Stimulated activated CD4-positive, alpha-beta T cell treated with anti-CD3 and anti-CD28 coated beads, Interleukin-2, amount 100 ng/mL, for 48 hours (primary cell): Measurements from ENCODE around the gene ECM1.

ENCODE experiments used
- DNase-seq, 2 donors: peaks; one replicate each; pipeline ENCODE4 v3.0.0-alpha.2; 2020

Gene ECM1

DNA sequence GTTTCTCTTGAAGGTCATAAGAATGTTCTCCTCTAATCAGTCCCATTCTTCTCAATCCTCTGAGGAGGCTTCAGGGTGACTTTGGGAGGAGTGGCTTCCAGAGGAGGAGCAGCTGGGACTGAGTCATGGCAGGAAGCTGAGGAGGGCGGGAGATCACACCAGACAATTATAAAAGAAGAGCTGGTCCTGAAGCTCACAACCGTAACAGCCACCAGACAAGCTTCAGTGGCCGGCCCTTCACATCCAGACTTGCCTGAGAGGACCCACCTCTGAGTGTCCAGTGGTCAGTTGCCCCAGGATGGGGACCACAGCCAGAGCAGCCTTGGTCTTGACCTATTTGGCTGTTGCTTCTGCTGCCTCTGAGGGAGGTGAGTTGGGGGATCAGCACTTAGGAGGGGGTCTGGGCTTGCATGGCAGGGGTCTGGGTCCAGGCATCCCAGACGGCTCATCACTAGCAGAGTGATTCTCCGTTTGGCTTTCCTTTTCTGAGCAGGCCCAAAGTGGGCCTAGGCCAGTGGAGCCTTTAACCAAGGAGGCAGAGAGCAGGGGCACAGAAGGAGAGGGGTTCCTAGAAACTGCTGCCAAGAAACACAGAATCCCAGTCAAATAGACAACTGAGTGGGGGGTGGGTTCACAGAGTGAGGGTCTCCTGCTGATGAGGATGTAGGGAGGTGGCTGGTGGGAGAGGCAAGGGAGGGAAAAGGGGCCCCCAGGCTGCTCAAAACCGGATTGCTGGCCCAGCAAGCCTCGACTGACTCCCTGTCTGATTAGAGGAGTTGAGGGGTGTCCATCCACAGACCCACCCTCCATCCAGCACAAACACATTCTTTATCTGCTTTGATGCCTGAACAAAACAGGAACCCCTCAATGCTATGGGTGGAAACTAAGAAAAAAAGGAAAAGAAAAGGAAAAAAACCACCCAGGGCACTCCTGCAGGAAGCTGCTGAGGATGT lies at the start of gene ECM1:
Gene ECM1, plus strand, starts transcription at position 198 of the 953 bp plus-strand sequence. Its CDS starts 101 bp downstream, at position 299.
- DNase-seq: no peak

DNA sequence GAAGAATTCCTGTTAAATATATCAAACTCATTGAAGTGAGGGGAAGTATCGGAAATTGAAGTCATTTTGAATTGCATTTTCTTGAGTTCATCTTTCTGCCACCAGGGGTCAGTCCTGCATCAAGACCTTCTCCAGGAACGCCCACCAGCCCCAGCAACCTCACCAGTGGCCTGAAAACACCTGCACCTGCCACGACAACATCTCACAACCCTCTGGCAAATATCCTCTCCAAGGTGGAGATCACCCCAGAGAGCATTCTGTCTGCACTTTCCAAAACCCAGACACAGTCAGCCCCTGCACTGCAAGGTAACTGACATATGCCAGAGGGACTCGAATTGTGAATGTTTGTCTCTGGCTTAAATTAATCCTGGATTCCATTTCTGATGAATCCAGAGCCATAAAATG lies 43.5 kb upstream of the ECM1 start:
- DNase-seq: peak; percentile 69 to 73

GRCh38 chr1:150466964-150467363 lies 40.9 kb upstream of the ECM1 start:
- no peak for DNase-seq

DNA sequence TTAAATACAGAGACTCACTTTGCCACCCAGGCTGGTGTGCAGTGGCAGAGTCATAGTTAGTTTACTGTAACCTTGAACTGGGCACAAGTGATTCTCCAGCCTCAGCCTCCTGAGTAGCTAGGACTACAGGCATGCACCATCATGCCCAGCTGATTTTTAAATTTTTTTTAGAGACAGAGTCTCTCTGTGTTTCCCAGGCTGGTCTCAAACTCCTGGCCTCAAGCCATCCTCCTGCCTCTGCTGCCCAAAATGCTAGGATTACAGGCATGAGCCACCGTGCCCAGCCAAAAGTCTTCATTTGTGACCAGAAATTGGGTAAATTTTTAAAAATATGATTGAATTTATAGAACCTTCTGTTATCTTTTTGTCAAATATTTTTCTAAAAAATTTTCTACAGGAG lies 38.6 kb upstream of the ECM1 start:
- no peak for DNase-seq

DNA sequence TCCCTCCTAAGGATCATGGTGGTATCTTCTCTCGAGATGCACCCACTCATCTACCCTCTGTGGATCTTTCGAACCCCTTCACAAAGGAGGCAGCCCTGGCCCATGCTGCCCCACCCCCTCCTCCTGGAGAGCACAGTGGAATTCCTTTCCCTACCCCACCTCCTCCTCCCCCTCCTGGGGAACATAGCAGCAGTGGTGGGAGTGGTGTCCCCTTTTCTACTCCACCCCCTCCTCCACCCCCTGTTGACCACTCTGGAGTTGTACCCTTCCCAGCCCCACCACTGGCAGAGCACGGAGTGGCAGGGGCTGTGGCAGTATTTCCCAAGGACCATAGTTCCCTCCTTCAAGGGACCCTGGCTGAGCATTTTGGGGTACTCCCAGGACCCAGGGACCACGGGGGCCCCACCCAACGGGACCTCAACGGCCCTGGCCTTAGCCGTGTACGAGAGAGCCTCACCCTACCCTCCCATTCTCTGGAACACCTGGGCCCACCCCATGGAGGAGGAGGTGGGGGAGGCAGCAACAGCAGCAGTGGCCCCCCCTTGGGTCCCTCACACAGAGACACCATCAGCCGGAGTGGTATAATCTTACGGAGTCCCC lies 35.2 kb upstream of the ECM1 start:
- DNase-seq: no peak

- no peak for DNase-seq
These were observed 34.2 kb upstream of the ECM1 start for GRCh38 chr1:150473659-150474058.

- DNase-seq: no peak
These were observed 33.0 kb upstream of the ECM1 start for GRCh38 chr1:150474869-150475268.

GRCh38 chr1:150476754-150477153 lies 31.2 kb upstream of the ECM1 start:
- DNase-seq: no peak

DNA sequence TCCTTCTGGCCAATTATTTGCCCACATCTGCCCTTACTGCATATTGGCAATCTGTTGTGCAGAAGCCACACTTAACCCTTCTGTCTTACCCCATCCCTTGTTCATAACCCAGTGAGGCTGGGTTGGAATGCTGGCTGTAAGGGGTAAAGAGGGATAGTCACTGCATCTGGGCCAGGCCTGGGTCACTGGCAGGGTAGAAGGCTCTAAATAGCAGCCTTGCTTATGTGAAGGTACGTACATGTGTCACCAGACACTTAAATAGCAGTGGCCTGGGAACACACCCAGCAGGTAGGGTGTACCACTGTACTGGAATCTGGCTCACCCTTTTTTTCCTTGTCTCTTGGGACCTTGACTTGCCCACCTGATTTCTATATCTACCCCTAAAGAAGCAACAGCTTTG lies 30.6 kb upstream of the ECM1 start:
- no peak for DNase-seq

- DNase-seq: no peak
These were observed 30.2 kb upstream of the ECM1 start for GRCh38 chr1:150477733-150478132.

GRCh38 chr1:150479370-150479769 lies 28.5 kb upstream of the ECM1 start:
- no peak for DNase-seq

DNA sequence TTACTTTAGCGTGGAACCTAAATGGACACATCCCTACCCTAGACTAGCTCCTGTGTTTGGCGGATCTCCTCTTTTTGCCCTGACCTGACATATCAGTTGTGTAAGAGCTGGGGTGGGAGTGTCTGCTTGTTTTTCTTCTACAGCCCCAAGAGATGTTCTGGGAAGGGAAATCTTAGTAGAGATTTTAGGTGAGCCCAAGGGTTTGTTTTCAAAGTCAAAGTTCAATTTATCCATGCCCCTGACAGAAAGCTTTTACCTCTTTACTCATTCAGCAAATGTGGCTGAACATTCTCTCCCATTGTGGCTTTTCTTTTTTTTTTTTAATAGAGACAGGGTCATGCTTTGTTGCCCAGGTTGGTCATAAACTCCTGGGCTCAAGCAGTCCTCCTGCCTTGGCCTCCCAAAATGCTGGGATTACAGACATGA lies 28.0 kb upstream of the ECM1 start:
- no peak for DNase-seq

DNA sequence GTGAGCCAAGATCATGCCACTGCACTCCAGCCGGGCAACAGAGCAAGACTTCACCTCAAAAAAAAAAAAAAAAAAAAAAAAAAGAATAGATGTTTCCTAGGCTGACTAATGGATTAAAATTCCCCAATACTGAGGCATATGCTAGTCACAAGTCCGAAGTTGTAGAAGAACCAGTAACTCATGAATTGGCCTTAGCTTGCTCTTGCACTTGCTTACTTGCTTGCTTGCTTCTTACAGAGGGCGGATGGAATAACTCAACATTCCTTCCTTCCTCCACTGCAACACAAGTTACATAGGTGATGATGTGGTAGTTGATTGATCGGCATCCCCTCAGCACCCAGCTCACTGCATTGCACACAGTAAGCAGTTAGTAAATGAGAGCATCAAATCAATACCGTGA lies 23.5 kb upstream of the ECM1 start:
- no peak for DNase-seq

- DNase-seq: no peak
These were observed 23.0 kb upstream of the ECM1 start for GRCh38 chr1:150484861-150485260.

GRCh38 chr1:150486966-150487762 lies 20.7 kb upstream of the ECM1 start, which contains the start of gene TARS2:
TSS of gene TARS2 (plus strand) at chr1:150487419. CDS start at chr1:150487451, 32 bp downstream.
- peak; percentile 94 to 95 for DNase-seq

GRCh38 chr1:150487763-150488115 lies 20.2 kb upstream of the ECM1 start:
- DNase-seq: no peak

GRCh38 chr1:150493175-150493574 lies 14.7 kb upstream of the ECM1 start:
- DNase-seq: no peak

DNA sequence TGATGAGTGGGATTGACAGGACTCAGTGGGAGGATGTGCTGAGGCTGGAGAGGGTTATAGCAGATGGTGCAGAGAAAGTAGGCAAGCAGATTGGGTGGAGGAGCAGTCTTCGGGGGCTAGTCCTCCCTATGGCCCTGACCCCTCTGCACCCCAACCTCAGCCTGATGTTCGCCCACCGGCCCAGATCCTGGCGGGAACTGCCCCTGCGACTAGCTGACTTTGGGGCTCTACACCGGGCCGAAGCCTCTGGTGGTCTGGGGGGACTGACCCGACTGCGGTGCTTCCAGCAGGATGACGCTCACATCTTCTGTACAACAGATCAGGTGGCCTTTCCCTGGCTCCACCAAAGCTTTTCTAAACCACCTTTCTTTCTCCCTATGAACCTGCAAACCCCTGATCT lies 9.6 kb upstream of the ECM1 start:
- DNase-seq: no peak

DNA sequence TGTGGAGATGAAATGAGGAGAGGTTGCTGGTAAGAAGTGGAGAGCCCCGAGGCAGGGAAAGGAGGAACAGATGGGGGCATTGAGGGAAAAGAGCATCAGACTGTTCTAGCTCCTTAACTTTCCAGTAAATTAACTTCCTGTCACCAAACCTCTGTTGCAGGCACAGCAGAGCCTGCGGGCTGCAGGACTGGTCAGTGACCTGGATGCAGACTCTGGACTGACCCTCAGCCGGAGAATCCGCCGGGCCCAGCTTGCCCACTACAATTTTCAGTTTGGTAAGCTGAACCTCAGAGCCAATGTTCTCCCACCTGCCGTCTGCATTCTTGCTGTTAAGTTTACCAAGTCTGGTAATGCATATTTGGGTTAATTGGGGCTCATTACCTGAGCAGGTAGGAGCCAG lies 2.5 kb upstream of the ECM1 start:
- DNase-seq: no peak

GRCh38 chr1:150508982-150509381 lies 1.1 kb downstream of the ECM1 start:
- DNase-seq: no peak

DNA sequence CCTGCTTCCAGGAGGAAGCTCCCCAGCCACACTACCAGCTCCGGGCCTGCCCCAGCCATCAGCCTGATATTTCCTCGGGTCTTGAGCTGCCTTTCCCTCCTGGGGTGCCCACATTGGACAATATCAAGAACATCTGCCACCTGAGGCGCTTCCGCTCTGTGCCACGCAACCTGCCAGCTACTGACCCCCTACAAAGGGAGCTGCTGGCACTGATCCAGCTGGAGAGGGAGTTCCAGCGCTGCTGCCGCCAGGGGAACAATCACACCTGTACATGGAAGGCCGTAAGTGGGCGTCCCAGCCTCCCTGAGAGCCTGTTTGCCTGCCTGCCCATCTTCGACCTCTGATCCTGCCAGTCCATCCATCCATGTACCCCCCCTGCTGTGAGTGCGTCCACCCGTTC lies 3.6 kb downstream of the ECM1 start:
- DNase-seq: no peak

DNA sequence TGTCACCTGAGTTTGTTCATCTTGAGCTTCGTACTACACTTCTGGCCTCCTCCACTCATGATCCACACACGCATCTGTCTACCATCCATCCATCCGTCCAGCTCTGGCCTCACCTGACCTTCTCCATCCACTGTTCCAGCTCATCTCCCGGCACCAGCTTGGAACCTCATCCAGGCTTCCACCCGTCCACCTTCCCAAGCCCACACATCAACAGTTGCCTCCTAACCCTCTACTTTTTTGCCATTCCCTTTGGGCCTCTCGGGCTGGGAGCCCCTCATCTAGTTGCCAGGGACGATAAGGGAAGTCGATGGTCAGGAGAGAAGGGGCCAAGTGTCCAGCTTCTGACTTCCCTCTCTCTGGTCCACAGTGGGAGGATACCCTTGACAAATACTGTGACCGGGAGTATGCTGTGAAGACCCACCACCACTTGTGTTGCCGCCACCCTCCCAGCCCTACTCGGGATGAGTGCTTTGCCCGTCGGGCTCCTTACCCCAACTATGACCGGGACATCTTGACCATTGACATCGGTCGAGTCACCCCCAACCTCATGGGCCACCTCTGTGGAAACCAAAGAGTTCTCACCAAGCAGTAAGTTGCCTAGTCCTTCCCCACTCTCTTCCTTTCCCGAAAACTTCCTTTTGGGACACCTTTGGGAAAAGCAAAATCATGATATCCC lies 4.2 kb downstream of the ECM1 start:
- DNase-seq: no peak

DNA sequence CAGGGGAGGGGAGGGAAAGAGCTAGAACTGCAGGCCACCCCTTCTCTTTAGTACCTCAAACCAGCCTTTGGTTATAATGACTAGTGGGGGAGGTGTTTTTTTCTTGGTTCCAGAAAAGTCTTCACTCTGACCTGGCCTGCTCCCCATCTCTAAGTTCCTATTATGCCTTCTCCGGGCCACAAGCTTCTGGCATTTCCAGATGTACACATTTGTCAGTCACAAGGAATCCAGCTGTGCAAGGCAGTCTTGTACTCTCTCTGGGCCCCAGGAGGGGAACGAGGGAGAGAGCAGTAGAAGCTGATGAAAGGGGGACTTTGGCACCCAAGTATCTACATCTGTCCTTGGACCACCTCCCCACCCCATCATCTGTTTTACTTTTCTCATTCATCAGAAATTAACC lies 4.9 kb downstream of the ECM1 start:
- DNase-seq: no peak
